ENCODE measurements around the gene TSHZ2. TPM values are rescaled to one million over a fixed set of nuclear protein-coding genes. Genes with fewer than 3 reads are reported as not detected.
"Not testable (repeated sequence)": the region's sequence is repeated elsewhere in the genome, so short reads cannot be mapped to it uniquely, and the experiment has no call there.

The TSHZ2 gene
- total RNA-seq, 5 donors from 2014 or later (not counting 1 experiment from before 2014, with no cell fraction given): 20.2 to 42.9 (median 25.8) TPM

DNA sequence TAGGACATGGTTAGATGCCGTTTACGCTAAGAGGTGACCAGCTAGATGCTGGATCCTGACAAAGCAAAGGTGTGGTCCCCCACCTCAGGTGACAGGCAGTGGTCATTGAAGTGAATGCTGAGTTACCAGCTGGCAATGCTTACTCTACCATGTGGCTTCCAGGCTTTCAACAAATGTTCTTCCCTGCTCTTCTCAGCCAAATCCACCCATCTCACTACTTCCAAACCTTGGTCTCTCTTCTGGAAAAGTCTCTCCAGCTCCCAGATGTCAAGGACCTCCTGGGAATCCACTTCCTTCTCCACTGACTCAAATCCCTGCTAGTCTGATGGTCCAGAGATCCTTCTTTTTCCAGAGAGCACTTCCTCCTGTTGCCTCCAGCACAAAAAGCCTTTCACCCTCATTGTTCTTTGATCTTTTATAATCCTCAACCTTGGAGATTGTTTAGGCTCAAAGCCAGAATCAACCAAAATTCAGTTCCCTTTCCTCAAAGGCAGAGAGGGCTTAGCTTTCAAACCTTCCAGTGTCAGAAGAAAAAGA is 393.4 kb downstream of the TSHZ2 start:
- Mint-ChIP-seq H3K27me3 (no peaks in the 10 kb centered on the region), H3K9me3 (no peaks in the 10 kb centered on the region), H3K36me3 (peaks cover 6% of the 10 kb centered on the region), H3K27ac (no peak overlapping the region), H3K4me1 (peaks cover 0 to 11% (median 7%) of the 10 kb centered on the region in 3 donors), H3K4me3 (no peak overlapping the region)
- DNase-seq (no peak), ATAC-seq (replicated peaks in 1 of 4) (no peak)
- H3K4me1 ChIP-seq (ENCODE audit: control insufficient read depth in 1 of 2, extremely low read depth in 1 of 2, insufficient read depth in 2 of 2, low read length in 2 of 2): peaks cover 0 to under 1% of the 10 kb centered on the region in 2 experiments
- no peaks in the 10 kb centered on the region for H3K36me3 ChIP-seq (ENCODE audit: control insufficient read depth in 2 of 2, extremely low read depth in 1 of 2, insufficient read depth in 1 of 2, low read length in 1 of 2)
- H3K9me3 ChIP-seq: no peaks in the 10 kb centered on the region
- WGBS (ENCODE audit: insufficient coverage): 83% methylated on average over 1 of the region's 2 CpGs
- no peak overlapping the region for H3K27ac ChIP-seq (ENCODE audit: low read length)
- H3K4me3 ChIP-seq (ENCODE audit: control insufficient read depth in 1 of 2, extremely low read depth in 1 of 2, low read length in 1 of 2): no peak overlapping the region
- peaks cover 0 to 4% of the 10 kb centered on the region in 2 experiments for H3K27me3 ChIP-seq (replicated peaks in 1 of 2; ENCODE audit: control insufficient read depth in 2 of 2, extremely low read depth in 1 of 2, insufficient read depth in 2 of 2, low read length in 1 of 2)
- ChIA-PET CTCF (no interaction called here), POLR2A (no interaction called here)

DNA sequence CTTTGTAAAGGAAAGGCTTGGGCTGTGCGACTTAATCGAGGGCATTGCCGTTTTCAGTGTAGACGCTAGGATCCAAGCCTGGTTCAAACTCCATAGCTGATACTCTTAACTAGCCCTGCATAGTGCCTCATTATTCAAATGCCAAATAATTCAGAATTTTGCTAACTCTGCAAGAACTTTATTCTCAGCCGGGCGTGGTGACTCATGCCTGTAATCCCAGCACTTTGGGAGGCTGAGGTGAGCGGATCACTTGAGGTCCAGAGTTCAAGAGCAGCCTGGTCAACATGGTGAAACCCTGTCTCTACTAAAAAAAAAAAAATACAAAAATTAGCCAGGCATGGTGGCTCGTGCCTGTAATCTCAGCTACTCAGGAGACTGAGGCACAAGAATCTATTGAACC is 394.8 kb downstream of the TSHZ2 start:
- H3K9me3 ChIP-seq; POLR2A ChIA-PET; H3K27ac Mint-ChIP-seq; H3K4me3 Mint-ChIP-seq; H3K4me3 ChIP-seq (ENCODE audit: control insufficient read depth in 1 of 2, extremely low read depth in 1 of 2, low read length in 1 of 2); H3K36me3 Mint-ChIP-seq; DNase-seq; H3K27me3 Mint-ChIP-seq; H3K36me3 ChIP-seq (ENCODE audit: control insufficient read depth in 2 of 2, extremely low read depth in 1 of 2, insufficient read depth in 1 of 2, low read length in 1 of 2); H3K4me1 ChIP-seq (ENCODE audit: control insufficient read depth in 1 of 2, extremely low read depth in 1 of 2, insufficient read depth in 2 of 2, low read length in 2 of 2); ATAC-seq (replicated peaks in 1 of 4); H3K9me3 Mint-ChIP-seq; H3K27ac ChIP-seq (ENCODE audit: low read length); H3K27me3 ChIP-seq (replicated peaks in 1 of 2; ENCODE audit: control insufficient read depth in 2 of 2, extremely low read depth in 1 of 2, insufficient read depth in 2 of 2, low read length in 1 of 2): not testable (repeated sequence)
- CTCF ChIA-PET: interaction anchor here in 1 of 2 donors (0.6 kb wide), 1 partner anchor 1279 kb away, joined by 3 read pairs; no protein-coding TSS in a partner anchor
- 88% methylated on average over 7 of the region's 8 CpGs for WGBS (ENCODE audit: insufficient coverage)
- peaks cover 0 to 18% (median 7%) of the 10 kb centered on the region in 3 donors for H3K4me1 Mint-ChIP-seq

DNA sequence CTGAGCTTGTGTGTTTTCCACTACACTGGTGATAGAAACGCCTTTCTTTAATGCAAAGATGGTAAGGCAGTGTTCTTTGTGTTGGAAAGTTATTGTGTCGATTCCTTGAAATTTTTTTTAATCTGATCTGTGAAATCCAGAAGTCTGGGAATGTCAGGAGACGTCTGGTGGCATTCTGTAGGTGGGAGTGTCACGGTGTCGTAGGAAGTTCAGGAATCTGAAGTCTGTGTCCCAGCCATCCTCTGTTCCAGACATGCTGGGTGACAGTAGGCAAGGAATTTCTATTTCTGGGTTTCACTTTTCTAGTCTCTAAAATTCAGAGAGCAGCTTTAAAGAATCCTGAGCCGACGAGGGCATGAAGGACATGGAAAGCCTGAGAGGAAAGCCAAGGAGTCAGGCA is 397.7 kb downstream of the TSHZ2 start:
- Histone ChIP-seq H3K4me3 (ENCODE audit: control insufficient read depth in 1 of 2, extremely low read depth in 1 of 2, low read length in 1 of 2) (no peak overlapping the region), H3K27ac (ENCODE audit: low read length) (no peak overlapping the region), H3K27me3 (replicated peaks in 1 of 2; ENCODE audit: control insufficient read depth in 2 of 2, extremely low read depth in 1 of 2, insufficient read depth in 2 of 2, low read length in 1 of 2) (no peaks in the 10 kb centered on the region), H3K36me3 (ENCODE audit: control insufficient read depth in 2 of 2, extremely low read depth in 1 of 2, insufficient read depth in 1 of 2, low read length in 1 of 2) (no peaks in the 10 kb centered on the region), H3K4me1 (ENCODE audit: control insufficient read depth in 1 of 2, extremely low read depth in 1 of 2, insufficient read depth in 2 of 2, low read length in 2 of 2) (peaks cover 3% of the 10 kb centered on the region in 2 experiments), H3K9me3 (no peaks in the 10 kb centered on the region)
- DNase-seq: no peak
- H3K27me3 Mint-ChIP-seq: no peaks in the 10 kb centered on the region
- ChIA-PET POLR2A (interaction anchor here in 1 of 2 donors (0.5 kb wide), 1 partner anchor 129 kb away, joined by 4 read pairs; no protein-coding TSS in a partner anchor), CTCF (no interaction called here)
- WGBS (ENCODE audit: insufficient coverage): 91% methylated on average over 7 of the region's 7 CpGs
- H3K27ac Mint-ChIP-seq: no peak overlapping the region
- peaks cover 0 to 18% (median 7%) of the 10 kb centered on the region in 3 donors for H3K4me1 Mint-ChIP-seq
- no peak overlapping the region for H3K4me3 Mint-ChIP-seq
- H3K9me3 Mint-ChIP-seq: no peaks in the 10 kb centered on the region
- H3K36me3 Mint-ChIP-seq: peaks cover 6% of the 10 kb centered on the region
- ATAC-seq (replicated peaks in 1 of 4): no peak

DNA sequence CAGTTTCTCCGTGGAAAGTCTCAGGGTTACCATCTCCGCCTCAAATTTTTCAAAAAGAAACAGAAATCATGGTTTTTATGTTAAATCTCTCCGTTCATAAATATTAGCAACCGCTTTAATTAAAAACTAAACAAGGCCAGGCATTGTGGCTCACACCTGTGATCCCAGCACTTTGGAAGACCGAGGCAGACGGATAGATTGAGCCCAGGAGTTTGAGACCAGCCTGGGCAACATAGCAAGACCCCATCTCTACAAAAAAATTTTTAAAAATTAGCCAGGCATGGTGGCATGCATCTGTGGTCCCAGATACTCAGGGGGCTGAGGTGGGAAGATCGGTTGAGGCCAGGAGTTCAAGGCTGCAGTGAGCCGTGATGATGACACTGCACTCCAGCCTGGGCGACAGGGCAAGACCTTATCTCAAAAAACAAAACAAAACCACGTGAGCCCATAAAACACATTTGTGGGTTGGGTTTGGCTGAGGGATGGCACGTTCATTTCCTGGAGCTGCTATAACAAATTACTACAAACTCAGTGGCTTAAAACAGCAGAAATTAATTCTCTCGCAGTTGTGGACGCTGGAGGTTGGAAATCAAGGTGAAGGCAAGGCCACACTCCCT is 398.3 kb downstream of the TSHZ2 start:
- no peaks in the 10 kb centered on the region for H3K9me3 Mint-ChIP-seq
- peaks cover 0 to 18% (median 7%) of the 10 kb centered on the region in 3 donors for H3K4me1 Mint-ChIP-seq
- Histone ChIP-seq H3K27ac (ENCODE audit: low read length) (no peak overlapping the region), H3K36me3 (ENCODE audit: control insufficient read depth in 2 of 2, extremely low read depth in 1 of 2, insufficient read depth in 1 of 2, low read length in 1 of 2) (no peaks in the 10 kb centered on the region), H3K27me3 (replicated peaks in 1 of 2; ENCODE audit: control insufficient read depth in 2 of 2, extremely low read depth in 1 of 2, insufficient read depth in 2 of 2, low read length in 1 of 2) (no peaks in the 10 kb centered on the region), H3K9me3 (no peaks in the 10 kb centered on the region), H3K4me3 (ENCODE audit: control insufficient read depth in 1 of 2, extremely low read depth in 1 of 2, low read length in 1 of 2) (no peak overlapping the region), H3K4me1 (ENCODE audit: control insufficient read depth in 1 of 2, extremely low read depth in 1 of 2, insufficient read depth in 2 of 2, low read length in 2 of 2) (peaks cover 3% of the 10 kb centered on the region in 2 experiments)
- no peak overlapping the region for H3K4me3 Mint-ChIP-seq
- POLR2A ChIA-PET: interaction anchor here in 1 of 2 donors (0.6 kb wide), 1 partner anchor 21 kb away, joined by 3 read pairs; no protein-coding TSS in a partner anchor
- CTCF ChIA-PET: no interaction called here
- peaks cover 9% of the 10 kb centered on the region for H3K36me3 Mint-ChIP-seq
- DNase-seq (peak in 1 of 35 experiments; percentile 8), ATAC-seq (replicated peaks in 1 of 4) (peak in 1 of 4 experiments; percentile 58)
- 90% methylated on average over 7 of the region's 13 CpGs for WGBS (ENCODE audit: insufficient coverage)
- peak overlapping the region in 1 of 2 donors; percentile 64 for H3K27ac Mint-ChIP-seq
- H3K27me3 Mint-ChIP-seq: no peaks in the 10 kb centered on the region

DNA sequence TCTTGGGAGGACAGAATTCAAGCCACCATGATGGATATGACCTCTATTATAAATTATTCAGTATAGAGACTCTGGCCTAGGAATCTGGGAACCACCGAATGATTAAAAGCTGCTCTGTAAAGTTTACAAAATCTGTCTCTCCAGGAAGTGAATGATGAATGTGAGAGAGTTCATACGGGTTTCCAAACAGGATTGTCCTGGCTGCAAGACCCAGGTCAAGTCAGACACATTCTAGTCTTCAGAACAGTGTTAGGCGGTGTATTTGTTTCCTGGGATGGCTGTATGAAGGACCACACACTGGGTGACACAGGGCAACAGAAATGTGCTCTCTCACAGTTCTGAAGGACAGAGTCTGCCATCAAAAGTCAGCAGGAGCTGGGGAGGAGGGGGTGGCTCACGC is 399.1 kb downstream of the TSHZ2 start:
- ChIA-PET POLR2A (interaction anchor here (0.6 kb wide), 2 partner anchors 22 to 810 kb away, joined by 3 read pairs; no protein-coding TSS in a partner anchor), CTCF (no interaction called here)
- 83% methylated on average over 2 of the region's 4 CpGs for WGBS (ENCODE audit: insufficient coverage)
- no peak overlapping the region for H3K4me3 ChIP-seq (ENCODE audit: control insufficient read depth in 1 of 2, extremely low read depth in 1 of 2, low read length in 1 of 2)
- ATAC-seq (replicated peaks in 1 of 4) (no peak), DNase-seq (no peak)
- no peaks in the 10 kb centered on the region for H3K36me3 ChIP-seq (ENCODE audit: control insufficient read depth in 2 of 2, extremely low read depth in 1 of 2, insufficient read depth in 1 of 2, low read length in 1 of 2)
- H3K4me1 ChIP-seq (ENCODE audit: control insufficient read depth in 1 of 2, extremely low read depth in 1 of 2, insufficient read depth in 2 of 2, low read length in 2 of 2): peaks cover 3% of the 10 kb centered on the region in 2 experiments
- H3K4me1 Mint-ChIP-seq: peaks cover 0 to 18% (median 7%) of the 10 kb centered on the region in 3 donors
- no peak overlapping the region for H3K27ac ChIP-seq (ENCODE audit: low read length)
- H3K9me3 ChIP-seq: no peaks in the 10 kb centered on the region
- H3K4me3 Mint-ChIP-seq: no peak overlapping the region
- H3K27me3 Mint-ChIP-seq: no peaks in the 10 kb centered on the region
- no peaks in the 10 kb centered on the region for H3K9me3 Mint-ChIP-seq
- H3K27ac Mint-ChIP-seq: peak overlapping the region in 1 of 2 donors; percentile 64
- H3K27me3 ChIP-seq (replicated peaks in 1 of 2; ENCODE audit: control insufficient read depth in 2 of 2, extremely low read depth in 1 of 2, insufficient read depth in 2 of 2, low read length in 1 of 2): no peaks in the 10 kb centered on the region
- H3K36me3 Mint-ChIP-seq: peaks cover 13% of the 10 kb centered on the region

DNA sequence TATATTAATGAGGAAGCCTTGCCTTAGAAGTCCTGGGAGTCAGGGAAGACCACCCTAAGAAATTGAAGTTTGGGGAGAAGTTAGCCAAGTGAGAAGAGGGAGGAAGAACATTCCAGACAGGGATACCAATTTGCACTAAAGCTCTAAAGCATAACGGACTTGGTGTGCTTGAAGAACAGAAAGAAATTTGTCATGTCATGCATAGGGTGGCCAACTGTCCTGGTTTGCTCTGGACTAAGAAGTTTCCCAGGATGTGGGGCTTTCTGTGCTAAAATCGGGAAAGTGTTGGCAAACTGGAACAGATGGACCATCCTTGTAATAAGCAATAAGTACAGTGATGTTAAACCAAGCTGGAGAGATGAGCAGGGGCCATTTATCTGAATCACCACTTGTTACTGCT is 403.9 kb downstream of the TSHZ2 start:
- ChIA-PET CTCF (no interaction called here), POLR2A (no interaction called here)
- Histone ChIP-seq H3K27ac (ENCODE audit: low read length) (no peak overlapping the region), H3K4me1 (ENCODE audit: control insufficient read depth in 1 of 2, extremely low read depth in 1 of 2, insufficient read depth in 2 of 2, low read length in 2 of 2) (no peaks in the 10 kb centered on the region), H3K27me3 (replicated peaks in 1 of 2; ENCODE audit: control insufficient read depth in 2 of 2, extremely low read depth in 1 of 2, insufficient read depth in 2 of 2, low read length in 1 of 2) (no peaks in the 10 kb centered on the region), H3K9me3 (no peaks in the 10 kb centered on the region), H3K4me3 (ENCODE audit: control insufficient read depth in 1 of 2, extremely low read depth in 1 of 2, low read length in 1 of 2) (no peak overlapping the region), H3K36me3 (ENCODE audit: control insufficient read depth in 2 of 2, extremely low read depth in 1 of 2, insufficient read depth in 1 of 2, low read length in 1 of 2) (no peaks in the 10 kb centered on the region)
- DNase-seq (no peak), ATAC-seq (replicated peaks in 1 of 4) (no peak)
- peaks cover 0 to 3% (median 0%) of the 10 kb centered on the region in 3 donors for H3K4me1 Mint-ChIP-seq
- H3K27ac Mint-ChIP-seq: no peak overlapping the region
- peaks cover 0 to 5% (median 0%) of the 10 kb centered on the region in 3 donors for H3K9me3 Mint-ChIP-seq
- peaks cover 16% of the 10 kb centered on the region for H3K36me3 Mint-ChIP-seq
- 82% methylated on average over 2 of the region's 2 CpGs for WGBS (ENCODE audit: insufficient coverage)
- H3K4me3 Mint-ChIP-seq: no peak overlapping the region
- no peaks in the 10 kb centered on the region for H3K27me3 Mint-ChIP-seq

Measured in T-cell (primary cell).